Lower leg skin (tissue), 3 donors: ENCODE results near the gene IRX4.

ENCODE experiments used
- POLR2A ChIP-seq, 2 donors: fragments of 450-650 bp; IDR thresholded peaks; one replicate each; pipeline ENCODE4 v1.6.1; 2016 to 2017; ENCODE audit warnings: antibody characterized with exemption in 2 of 2, mild to moderate bottlenecking in 1 of 2, moderate library complexity in 1 of 2
- TF ChIP-seq, protein P1 (sequence below), 3 donors: fragments of 450-650 bp; IDR thresholded peaks; one replicate each; pipeline ENCODE4 v1.5.1; 2016; ENCODE audit warnings: antibody characterized with exemption in 3 of 3, mild to moderate bottlenecking in 3 of 3, moderate library complexity in 2 of 3

DNA sequence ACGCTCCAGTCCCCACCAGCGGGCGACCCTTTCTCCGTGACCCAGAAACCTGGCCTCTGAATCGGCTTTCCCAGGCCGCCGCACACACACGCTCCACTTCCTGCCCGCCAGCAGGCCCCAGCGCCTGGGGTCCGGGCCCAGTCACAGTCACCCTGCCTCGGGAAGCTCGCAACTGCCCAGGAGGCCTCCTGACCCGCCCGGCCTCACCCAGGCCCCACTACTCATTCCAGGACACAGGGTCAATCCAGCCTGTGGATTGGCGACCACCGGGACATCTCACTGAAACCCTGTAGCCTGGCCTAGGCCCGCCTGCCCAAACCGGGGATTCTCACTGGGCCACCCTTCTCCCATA is 2.7 kb upstream of the IRX4 start:
- TF ChIP-seq, protein P1, sequence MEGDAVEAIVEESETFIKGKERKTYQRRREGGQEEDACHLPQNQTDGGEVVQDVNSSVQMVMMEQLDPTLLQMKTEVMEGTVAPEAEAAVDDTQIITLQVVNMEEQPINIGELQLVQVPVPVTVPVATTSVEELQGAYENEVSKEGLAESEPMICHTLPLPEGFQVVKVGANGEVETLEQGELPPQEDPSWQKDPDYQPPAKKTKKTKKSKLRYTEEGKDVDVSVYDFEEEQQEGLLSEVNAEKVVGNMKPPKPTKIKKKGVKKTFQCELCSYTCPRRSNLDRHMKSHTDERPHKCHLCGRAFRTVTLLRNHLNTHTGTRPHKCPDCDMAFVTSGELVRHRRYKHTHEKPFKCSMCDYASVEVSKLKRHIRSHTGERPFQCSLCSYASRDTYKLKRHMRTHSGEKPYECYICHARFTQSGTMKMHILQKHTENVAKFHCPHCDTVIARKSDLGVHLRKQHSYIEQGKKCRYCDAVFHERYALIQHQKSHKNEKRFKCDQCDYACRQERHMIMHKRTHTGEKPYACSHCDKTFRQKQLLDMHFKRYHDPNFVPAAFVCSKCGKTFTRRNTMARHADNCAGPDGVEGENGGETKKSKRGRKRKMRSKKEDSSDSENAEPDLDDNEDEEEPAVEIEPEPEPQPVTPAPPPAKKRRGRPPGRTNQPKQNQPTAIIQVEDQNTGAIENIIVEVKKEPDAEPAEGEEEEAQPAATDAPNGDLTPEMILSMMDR (IDR thresholded peaks at IDR 0.05): no peak
- TF ChIP-seq POLR2A (IDR thresholded peaks at IDR 0.05): no peak
